Activated CD4-positive, alpha-beta T cell treated with anti-CD3 and anti-CD28 coated beads, Interleukin-2, amount 50 U/mL, for 1 hour (primary cell): ENCODE data around the gene RALGPS1.

Experiments
- DNase-seq: peaks from one replicate; pipeline ENCODE4 v3.0.0-alpha.2; 2020

RALGPS1 gene

DNA sequence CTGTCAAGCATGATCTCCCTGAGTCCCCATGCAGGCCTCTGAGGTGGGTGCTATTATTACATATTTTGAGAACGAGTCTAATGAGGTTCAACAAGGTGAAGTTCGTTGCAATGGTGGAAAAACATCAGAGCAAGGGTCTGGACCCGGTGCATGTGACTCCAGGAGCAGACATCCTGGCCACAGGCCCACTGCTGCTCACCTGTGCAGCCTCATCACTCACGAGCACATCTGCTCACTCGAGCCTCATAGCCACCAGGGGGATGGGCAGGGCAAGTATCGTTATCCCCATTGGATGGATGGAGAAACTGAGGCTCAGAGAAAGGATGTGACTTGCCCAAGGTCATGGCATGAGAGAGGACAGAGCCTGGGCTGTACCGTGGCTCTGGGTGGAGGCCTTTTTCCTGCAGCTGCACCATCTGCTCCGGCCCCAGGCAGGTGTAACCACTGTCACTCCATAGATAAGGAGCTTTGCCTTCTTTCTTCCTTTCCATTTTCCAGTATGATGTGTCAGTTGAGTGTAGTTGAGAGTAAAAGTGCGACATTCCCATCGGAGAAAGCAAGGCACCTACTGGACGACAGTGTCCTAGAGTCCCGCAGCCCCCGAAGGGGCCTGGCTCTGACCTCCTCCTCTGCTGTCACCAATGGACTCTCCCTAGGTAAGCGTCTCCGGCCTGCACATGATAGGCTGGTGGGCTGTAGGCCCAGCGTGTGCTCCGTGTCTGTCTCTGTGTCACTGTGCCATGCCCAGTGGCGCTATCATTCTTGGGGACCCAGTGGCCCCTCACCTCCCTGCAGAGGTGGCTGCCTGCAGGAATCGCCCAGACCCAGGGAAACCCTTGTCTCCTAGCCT is 281.6 kb downstream of the RALGPS1 start:
- DNase-seq = no peak

- no peak for DNase-seq
Measured at GRCh38 chr9:127196826-127197145, 282.2 kb downstream of the RALGPS1 start.

GRCh38 chr9:127197186-127197860 is 282.7 kb downstream of the RALGPS1 start:
- DNase-seq = no peak

DNA sequence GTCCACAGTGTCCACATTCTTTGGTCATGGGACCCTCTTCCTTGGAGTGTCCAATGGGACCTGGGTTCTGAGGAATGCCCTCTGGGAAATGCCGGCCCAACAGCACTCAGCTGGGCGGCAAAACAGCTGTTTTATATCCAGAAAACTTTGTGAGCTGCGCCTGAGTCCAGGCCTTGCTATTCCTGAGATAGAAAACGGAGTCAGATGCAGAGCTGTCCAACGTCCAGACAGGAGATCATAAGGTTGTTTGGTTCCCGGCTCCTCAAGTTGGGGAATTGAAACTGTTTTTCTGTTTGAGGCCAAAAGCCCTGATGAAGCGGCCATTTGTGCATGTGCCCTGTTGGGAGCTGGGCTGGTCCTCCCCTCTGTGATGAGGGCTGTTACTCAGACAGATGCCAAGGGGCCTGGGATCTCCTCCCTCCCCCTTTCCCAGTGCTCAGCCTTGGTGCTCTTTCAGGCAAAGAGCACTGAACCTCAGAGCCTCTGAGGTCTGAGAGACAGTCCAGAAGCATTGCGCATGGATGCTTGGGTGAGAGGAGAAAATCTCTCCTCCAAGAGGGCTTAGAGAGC is 283.4 kb downstream of the RALGPS1 start:
- DNase-seq = no peak

DNA sequence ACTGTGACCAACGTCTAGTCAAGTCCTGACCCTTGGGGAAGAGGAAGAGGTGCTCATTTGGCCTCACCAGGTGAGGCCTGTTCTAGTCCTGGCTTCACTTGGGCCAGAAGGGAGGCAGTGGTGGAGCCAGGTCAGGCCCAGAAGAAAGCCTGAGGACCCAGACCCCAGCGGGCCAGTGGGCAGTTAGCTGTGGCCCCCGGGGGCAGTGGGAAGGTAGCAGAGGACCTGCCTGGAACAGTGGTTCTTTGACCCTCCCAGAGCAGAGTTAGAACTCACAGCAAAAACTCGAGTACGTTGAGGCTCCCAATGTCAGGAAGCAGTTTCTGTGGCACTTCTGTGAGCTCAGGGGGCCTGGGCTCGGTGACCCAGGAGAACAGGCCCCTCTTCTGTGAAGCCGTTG is 284.0 kb downstream of the RALGPS1 start:
- DNase-seq = no peak

GRCh38 chr9:127199001-127199791 is 284.6 kb downstream of the RALGPS1 start:
- peak; percentile 76 for DNase-seq

- no peak for DNase-seq
Measured at GRCh38 chr9:127200106-127200862, 285.7 kb downstream of the RALGPS1 start.

DNA sequence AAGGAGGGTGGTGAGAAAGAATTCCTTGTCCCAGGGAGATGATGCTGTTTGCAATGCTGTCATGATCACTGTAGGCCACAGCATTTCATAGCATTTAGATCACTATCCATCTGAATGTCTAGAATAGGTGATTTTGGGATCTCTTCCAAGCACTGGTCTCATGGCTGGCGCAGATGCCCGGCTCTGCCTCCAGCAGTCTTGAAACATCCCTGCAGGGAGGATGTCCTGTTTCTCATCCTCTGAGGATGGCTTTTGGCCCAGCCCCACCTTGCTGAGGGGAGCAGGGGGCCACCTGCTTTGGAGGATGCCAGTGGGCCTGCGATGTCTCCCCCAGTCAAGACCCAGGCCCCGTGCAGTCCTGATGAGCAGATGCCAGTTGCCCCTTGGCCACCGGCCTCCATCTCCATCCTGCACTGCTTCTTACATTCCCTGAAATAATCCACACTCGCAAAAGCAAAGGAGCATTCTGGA is 286.5 kb downstream of the RALGPS1 start:
- no peak for DNase-seq

DNA sequence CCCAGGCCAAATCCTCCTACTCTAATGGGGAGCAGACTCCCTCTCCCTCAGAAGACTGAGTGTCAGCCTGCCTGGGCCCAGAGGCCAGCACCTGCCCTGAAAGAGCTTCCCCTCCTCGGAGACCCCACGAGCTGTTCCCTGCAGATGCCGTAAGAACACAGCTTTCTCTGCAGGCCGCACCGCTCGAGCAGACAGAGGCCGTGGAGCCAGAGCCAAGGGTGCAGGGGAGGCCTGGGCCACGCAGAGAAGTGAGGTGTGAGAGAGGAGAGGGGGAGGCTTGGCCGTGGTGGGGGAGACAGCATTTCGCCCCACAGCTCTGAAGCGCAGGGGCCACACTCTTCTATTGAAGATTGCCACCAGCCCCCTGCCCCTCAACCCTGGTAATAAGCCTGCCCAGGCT is 287.1 kb downstream of the RALGPS1 start:
- DNase-seq = no peak

GRCh38 chr9:127202461-127203169 is 288.0 kb downstream of the RALGPS1 start:
- no peak for DNase-seq

DNA sequence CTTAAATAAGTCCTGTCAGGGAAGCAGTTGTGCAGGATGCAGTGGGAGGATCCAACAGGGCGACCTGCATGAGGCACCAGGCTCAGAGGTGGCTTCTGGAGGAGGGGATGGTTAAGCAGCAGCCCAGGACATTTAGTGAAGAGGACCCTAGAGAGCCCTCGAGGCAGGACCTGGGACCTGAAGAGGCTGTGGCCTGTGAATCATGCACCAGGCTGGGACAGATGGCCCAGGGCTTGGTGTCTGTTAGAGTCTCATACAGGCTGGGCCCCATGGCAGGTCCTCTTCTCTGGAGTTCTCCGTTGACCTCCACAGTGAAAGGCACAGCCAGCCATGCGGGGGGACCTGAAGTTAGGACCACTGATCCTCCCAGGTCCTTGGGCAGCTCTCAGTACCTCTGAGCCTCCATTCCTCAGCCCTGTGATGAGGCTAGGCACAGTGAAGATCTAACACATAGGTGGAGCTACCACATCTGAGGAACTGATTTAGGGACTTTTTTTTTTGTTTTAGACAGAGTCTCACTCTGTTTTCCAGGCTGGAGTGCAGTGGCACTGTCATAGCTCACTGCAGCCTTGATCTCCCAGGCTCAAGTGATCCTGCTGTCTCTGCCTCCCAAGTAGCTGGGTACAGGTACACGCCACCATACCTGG is 289.2 kb downstream of the RALGPS1 start:
- no peak for DNase-seq

- DNase-seq = no peak
Measured at GRCh38 chr9:127204771-127205470, 290.3 kb downstream of the RALGPS1 start.

DNA sequence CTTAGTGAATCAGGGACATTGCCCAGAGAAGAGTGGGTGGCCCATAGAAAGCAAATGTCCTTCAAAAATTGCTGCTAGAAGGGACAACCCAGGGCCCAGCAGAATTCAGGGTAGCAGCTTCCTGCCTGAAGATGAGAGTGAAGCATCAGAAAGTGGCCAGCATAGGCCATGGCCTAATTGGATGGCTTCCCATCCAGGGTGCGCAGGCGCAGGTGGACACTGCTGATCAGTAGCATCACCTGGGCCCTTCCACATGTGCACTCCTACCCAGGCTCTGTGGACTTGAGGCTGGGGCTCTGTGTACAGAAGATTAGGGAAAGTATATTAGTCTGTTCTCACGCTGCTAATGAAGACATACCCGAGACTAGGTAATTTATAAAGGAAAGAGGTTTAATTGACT is 291.4 kb downstream of the RALGPS1 start:
- no peak for DNase-seq

GRCh38 chr9:127206666-127207065 is 292.1 kb downstream of the RALGPS1 start:
- DNase-seq = no peak

- no peak for DNase-seq
Measured at GRCh38 chr9:127207734-127208410, 293.3 kb downstream of the RALGPS1 start.

- DNase-seq = no peak
Measured at GRCh38 chr9:127208416-127208815, 293.8 kb downstream of the RALGPS1 start.

DNA sequence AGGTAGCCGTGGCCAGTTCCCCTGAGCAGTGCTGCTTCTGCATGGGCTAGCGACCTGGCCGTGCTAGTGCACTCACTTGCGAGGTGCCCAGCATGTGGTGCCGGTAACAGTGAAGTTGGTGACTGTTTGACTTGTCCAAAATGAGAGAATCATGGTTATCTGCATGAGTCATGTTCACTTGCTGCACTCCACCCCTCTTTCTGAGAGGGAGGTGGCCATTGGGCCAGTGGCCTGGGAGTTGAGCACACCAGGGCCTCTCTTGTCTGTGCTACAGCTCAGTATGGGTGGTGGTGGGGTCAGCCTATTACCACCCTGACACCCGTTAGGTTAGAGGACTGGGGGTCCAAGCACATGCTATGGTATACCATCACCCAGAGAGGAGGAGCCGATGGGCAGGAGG is 294.6 kb downstream of the RALGPS1 start:
- no peak for DNase-seq

DNA sequence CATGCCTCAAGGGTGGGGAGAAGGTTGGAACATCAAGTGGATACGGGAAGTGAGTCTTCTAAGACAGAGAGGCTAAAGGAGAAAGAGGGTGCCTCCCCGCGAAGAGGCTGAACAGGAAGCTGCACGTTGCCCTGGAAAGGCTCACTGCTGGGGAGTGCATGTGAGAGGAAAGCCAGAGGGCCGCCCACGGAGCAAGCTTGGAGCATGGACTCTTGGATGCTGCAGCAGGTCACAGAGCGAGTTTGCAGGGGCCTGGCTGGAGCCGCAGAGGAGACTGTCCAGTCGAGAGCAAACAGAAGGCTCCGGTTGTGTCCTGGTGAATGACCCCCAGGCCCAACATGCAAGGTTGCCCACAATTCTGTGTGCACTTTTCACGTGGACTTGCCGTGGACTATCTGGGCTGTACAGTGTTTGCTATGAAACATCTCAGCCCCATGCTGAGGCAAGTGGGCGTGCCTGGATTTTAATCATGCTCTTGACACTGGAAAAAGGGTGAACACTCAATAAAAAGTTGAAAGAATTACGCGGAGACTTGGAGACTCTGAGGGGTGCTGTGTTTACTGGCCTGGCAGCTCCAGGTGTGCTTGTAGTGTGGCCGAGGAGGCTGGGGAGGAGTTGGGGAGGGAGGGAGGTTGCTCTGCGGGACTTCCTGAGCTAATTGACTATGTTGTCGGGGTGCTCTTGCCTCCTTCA is 295.5 kb downstream of the RALGPS1 start:
- no peak for DNase-seq
